HS-5 (cell line): ENCODE data around the gene TGFA.

ENCODE experiments used
- DNase-seq: peaks from one replicate; pipeline ENCODE4 v3.0.0-alpha.2; 2012; ENCODE audit warnings: low read depth

Gene TGFA

DNA sequence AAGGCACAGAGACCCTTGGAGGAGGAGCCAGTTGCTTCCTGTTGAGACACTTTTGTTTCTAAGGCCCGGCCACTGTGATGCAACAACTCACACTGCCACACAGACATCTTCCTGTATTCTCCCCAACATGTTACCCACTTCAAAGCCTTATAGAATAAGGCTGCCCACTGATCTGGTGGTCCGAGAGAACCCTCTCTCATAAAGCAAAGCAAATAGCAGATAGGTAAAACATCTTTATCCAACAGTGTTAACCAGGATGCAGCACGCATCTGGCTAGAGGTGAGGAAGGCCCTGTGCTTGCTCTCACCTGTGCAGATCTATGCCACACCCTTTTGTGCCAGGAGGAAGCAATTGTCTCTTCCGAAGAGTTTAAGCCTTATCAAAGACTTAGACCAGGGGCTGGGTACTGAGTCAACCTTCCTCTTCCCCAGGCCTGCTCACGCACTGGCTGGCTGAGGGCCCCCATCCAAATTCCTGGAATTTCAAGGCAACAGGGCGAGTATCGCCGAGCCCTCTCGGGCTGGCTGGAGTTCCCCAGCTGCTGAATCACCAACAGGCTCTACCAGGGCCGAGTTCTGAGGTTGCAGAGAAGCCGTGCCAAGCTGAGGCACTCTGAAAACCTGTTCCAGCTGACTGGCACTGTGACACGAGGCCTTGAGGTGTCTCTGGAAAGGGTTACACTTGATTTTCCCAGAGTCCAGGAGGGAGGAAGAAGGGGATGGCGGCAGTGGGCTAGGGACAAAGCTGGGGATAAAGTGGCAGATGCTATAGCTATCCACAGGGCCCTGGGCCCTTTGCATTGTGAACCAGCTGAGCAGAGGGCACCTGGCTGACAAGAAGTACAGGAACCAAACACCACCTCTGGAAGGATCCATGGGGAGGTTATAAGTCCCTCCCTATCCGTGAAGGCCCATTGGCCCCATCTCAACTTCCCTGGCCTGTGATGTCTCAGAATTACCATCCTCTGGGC is 29.3 kb downstream of the TGFA start:
- DNase-seq: peak; percentile 80

DNA sequence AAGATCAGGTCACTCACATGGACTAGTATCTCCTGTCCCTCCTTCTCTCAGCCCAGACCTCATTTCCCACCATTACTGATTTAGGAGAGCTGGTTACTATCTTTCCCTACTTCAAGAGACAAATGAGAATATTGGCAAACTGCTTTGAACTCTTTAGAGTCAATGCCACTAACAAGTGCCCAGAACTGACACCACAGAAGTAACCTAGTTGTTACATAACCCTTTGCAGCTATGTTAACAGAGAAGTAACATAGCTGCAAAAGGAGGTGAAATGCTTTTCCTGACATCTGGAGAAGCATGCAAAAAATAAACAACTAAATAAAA is 30.0 kb downstream of the TGFA start:
- no peak for DNase-seq

DNA sequence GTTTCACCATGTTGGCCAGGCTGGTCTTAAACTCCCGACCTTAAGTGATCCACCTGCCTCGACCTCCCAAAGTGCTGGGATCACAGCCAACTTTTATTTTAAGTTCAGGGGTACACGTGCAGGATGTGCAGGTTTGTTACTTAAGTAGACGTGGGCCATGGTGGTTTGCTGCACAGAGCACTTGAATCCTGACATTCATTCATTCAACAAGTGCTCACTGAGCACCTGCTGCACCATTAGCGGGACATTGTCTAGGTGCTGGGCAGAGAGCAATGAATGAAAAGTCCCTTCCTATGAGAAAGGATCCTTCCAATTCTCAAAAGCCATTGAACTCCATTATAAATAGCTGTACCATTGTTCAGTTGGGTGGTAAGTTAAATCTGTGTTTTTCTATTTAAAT is 31.0 kb downstream of the TGFA start:
- DNase-seq: no peak

DNA sequence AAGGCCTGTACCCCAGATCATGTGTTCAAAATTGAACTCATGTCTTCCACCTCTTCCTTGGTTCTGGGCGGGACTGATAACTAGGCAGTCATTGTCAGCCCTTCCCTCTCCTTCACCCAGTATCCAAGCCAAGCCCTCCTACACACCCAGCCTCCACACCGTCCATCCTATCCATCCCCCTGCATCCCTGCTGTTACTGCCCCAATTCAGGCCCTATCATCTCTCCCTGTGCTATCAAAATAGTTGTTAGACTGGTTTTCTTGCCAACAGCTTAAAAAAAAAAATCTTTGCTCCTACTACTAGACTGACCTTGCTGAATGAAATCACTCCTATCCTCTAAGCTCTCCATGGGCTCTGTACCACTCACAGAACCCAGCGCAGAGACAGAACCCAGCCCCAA is 32.8 kb downstream of the TGFA start:
- no peak for DNase-seq

DNA sequence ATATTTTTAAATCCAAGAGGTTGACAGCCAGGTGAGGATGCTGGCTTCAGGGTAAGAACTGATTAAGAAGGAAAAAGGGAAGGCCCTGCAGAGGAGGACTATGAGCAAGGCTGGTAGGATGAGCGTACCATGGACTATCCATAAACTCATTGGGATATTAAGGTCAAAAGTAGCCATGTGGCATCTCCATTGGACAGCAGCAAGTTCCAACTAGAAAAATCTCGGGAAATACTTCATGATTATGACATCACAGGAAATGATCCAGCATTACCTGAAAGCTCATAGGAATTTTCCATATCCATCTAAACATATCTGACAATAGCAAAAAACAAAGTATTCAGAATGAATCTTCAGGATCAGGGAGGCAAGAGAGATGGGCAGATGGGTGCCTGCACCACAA is 34.2 kb downstream of the TGFA start:
- DNase-seq: no peak

DNA sequence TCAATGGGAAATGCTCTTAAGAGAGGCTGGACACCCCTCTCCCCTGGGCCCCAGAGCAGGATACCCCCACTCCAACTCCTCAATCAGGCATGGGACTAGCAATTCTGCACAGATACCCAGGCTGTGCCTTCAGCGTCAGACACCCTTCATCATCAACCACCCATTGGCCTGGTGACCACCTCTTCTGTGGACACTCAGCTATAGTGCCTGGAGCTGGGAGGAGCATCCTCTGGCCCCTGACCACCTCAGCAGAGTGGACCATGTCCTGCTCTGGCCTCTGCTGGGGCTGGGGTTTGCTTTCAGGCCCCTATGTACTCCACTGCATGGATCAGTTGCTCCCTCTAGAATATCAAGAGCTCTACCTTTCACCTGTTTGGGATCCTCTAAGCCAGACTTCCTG is 35.1 kb downstream of the TGFA start:
- no peak for DNase-seq

DNA sequence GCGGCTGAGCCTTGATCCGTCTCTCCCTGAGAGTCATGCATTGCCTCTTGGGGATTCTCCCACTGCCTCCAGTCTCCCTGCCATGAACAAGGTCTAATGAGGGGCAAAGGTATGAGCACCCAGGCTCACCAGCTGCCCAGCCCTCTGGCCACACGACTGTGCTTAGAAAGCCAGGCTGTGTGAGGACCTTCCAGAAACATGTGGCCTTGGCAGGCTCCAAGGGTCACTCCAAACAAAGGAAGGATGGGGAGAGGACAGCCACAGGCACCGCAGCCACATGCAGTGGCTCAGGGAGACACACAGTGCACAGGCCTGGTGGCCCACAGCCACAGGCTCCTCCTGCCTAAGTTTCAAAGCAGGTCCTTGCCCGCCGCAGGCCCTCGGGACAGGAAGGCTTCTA is 35.8 kb downstream of the TGFA start:
- DNase-seq: no peak

DNA sequence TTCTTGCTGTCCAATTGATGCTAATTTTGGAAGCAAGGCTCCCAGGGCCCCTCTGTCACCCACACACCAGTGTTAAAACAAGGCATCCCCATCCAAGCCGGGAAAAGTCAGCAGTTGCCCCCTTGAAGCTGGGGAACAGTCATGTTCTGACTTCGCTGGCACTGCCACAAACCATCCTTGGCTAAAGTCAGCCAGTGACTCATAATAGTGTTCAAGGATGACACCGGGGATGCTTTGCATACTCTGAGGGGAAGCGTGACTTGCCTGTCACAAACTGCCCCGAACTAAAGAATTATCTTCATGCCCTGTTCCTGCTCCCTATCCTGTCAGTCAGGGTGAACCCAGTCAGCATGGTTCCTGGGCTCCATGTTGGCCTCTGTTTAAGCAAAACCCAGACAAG is 37.0 kb downstream of the TGFA start:
- DNase-seq: no peak

DNA sequence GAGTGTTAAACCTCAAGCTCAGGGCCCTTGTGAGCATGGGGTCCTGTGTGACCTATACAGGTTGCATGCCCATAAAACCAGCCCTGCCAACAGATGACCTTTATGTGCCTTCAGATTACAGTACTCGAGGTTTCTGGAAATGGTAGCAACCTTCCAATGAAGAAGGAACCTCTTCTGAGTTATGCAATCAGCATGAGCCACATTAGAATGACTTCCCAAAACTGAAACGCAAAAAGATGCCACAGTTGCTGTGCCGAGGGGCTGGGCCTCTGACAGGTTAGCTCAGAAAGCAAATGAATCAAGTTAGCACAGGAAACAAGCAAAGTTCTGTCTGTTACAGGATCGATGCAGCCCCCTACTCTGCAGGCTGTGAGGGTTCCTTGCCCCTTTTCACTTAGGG is 37.7 kb downstream of the TGFA start:
- DNase-seq: no peak

DNA sequence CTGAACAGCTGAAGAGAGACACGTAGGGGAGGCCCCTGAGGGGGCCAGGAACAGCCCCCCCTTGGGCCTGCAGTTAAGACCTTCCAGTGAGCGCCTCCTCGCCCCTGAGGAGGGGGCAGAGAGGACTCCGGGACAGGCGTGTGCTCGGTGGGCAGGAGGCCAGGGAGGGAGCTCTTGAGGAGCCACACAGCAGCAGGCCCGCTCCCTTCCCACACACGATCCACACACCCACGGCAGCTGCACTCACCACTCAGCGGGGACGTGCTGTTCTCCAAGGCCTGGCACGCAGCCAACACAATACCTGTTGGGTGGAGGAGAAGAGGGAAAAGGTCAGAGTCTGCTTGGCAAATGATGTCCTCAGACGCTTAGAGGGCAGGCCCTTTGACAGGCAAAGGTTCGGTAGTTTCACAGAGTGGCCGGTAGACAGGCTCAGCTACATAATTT is 39.0 kb downstream of the TGFA start:
- DNase-seq: no peak

DNA sequence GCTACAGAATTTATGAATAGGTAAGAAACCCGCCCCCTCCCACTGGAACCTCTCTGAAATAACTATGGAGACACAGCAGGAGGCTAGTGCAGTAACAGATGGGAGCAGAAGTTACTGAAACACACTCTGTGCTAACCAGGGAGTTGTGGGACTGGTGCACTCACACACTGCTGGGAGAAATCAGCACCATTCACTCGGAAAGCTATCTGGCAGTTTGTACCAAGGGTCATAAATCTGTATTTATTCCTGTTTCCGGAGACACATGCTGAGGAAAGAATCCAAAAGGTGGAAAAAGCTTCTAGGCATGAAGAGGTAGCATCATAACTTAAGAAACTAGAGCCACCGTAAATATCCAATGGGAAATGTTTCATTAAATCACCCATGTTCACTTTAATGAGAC is 39.9 kb downstream of the TGFA start:
- DNase-seq: no peak

DNA sequence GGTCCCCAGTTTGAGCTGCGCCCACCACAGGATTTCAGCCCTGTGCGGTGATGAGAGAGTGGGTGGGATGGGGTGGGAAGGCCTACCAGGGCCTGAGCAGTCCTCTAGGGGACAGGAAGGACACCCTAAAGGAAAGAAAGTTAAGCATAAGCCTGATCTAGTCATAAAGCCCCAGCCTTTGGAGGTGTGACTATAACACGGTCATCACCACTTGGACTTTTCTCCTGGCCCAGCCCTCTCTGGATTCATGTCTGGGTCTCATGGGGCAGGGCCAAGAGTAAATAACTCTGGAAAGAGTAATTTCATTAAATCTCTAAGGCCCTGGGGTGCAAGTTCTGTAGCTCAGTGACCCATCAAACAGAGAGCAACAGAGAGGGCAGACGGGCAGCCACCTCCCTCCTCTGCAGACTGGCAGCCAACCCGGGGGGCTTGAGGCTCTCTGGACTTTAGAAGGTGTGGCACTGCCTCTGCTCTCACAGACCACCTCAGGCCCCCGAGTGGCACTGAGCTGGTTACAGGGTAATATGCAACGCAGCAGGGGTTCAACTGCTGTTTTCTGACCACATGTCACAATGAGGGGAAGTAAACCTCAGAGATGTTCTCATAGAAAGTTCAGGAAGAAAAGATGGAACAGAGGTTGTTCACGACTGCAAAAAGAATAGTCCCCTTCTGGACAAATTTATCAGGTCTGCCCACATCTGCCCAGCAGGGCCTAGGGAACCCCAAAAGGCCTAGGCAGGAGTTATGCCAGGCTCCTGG is 41.5 kb downstream of the TGFA start:
- no peak for DNase-seq

DNA sequence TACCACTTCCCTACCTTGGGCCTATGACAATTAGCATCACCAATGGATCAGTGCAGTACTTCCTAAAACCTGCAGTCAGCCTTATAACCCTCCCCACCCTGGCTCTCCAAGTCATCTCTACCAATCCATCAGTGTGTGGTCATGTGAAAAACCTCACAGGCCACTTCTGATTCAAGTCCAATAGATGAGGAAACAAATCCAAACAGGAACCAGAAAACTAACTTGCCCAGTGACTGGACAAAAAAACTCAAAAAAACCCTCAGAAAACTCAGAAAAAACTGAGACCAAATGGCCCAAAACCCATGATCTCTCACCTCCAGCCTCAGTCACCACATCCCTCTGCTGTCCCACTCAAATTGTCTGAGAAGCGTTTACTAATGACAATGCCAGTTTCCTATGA is 43.3 kb downstream of the TGFA start:
- DNase-seq: no peak

DNA sequence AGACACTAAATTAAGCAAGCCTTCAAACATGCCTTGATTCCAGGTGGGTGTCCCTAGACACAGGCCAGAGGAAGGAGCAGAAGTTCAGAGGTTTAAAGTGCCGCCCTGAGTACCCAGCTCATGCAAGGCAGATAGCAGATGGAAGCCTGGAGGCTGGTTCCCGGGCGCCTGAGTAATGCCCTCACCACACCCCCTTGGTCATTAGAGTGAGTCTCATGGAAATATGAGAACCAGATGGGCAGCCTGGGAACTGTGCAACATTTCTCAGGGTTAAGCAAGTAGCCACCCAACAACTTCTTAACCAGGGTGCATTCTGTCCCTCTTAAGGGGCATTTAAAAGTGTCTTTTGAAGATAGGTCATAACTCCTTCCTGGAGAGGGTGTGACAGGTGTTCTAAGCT is 44.1 kb downstream of the TGFA start:
- DNase-seq: no peak

DNA sequence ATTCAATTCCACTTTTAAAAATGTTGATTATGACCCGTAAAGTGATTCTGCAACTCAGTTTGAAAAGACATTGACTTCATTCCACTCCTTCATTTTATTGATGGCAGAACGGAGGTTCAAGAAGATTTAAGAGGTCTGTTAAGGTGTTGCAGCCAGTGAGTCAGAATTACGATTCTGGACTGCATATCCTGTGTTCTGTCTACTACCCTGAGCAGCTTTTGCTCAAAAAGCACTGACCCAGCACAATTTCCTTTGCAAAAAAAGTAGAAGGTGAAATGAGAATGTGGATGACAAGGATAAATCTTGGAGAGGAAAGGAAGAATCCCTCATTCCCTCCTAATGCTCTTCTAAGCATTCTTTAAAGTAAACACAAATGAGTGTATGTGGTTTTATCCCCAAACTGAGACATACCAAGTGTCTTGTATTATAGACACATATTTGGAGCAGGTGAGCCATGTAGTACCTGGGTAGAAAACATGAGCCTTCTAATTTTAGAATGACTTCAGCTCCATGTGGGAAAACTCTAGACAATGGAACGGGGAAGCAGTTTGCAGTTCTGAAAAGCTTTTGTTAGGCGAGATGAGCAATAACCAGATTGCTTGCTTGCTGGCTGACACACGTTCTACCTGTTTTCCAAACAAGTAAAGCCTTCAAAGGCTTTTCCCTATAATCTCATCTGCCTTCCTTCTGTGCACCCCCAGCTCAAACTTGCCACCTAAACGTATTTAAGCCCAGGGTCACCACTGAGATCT is 44.7 kb downstream of the TGFA start:
- no peak for DNase-seq

DNA sequence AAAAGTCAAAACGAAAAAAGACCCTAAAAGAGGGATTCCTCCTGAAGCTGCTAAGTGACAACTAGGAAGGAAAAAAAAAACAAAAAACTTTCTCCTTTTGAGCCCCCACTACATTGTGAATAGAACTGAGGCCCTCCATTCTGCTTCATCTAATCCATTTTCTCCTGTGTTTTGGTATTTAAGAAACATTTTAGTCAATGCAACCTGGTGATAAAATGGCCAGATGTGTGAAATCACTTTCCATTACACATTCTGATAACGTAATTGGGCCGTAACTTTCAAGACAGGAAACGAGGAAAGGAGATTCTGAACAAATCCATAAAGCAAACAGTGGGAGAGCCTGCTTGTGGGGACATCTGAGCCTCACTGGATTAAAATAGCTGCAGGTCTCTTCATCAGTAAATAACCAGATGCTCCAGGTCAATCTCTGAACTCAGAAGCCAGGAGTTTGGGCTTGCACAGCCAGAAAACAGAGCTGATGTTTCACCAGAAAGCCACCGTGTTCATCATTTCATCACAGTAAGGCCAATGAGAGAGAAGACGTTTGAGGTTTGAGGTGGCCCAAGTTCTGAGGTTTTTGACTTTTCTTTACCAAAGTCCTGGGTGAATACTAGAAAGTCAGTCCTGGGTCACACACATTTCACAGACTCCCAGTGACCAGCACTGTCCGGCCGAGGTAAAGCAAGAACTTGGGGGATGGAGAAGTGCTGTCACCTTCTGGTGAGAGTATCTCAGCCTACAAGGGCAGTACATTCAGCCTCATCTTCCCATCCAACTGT is 47.8 kb downstream of the TGFA start:
- no peak for DNase-seq

DNA sequence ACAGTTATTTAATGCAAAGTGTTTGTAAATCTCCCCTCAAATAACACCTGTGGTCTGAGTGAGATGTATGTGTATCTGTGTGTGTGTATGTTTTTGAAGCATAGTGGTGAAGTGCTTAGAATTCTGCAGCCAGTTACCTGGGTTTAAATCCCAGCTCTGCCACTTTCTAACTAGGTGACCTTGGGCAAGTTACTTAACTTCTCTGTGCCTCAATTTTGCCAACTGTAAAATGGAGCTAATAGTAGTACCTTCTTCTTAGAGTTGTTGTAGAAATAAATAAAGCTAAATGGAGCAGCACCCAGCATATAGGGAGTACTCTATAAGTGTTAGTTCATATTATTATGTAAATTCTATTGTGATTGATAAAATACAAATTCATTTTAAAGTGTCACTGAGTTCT is 48.9 kb downstream of the TGFA start:
- DNase-seq: no peak

DNA sequence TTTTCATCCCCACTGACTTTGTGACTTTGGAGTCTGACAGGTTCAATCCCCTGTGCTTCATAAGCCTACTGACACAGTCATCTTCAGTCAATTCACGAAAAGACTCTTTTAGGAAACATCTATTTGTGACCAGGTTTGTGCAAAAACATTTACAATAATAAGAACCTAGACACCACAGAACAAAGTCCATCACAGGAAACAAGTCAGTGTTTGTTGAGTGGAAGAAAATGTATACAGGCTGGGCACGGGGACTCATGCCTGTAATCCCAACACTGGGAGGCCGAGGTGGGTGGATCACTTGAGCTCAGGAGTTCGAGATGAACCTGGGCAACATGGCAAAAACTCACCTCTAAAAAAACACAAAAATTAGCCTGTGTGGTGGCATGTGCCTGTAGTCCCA is 49.7 kb downstream of the TGFA start:
- DNase-seq: no peak

DNA sequence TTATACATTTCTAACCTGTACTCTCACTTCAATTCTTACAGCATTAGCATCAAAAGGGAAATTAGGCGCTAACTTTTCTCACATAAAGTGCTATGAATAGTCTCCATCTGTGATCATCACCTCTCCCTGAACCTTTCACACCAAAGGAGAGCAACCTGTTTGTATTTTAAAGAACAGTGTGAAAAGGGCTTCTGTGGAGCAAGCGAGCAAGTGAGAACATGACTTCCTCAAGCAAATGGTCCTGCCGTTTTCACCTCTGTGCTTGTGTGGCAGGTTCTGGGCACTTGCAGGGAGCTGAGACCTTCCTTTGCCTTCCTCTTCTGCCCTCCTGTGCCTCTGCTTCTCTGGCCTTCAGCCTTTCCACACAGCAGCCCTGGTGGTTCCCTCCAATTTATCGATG is 51.9 kb downstream of the TGFA start:
- no peak for DNase-seq

DNA sequence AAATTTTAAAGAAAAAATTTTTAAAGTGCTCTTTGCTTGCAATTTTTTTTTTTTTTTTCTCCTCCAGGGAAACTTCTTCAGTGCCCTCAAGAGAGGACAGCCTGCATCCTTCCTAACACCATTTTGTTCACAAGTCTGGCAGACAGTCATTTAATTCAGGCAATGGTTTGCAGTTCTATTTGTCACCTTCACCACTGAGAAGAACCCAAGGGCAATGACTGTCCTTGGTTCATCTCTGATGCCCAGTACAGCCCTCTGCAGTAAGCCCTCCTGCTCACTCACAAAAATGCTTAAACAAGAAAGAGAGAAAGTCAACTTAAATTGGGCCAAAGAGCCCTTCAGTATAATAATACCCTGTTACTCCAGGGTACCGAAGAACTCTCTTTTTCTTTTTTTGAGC is 52.4 kb downstream of the TGFA start:
- no peak for DNase-seq

DNA sequence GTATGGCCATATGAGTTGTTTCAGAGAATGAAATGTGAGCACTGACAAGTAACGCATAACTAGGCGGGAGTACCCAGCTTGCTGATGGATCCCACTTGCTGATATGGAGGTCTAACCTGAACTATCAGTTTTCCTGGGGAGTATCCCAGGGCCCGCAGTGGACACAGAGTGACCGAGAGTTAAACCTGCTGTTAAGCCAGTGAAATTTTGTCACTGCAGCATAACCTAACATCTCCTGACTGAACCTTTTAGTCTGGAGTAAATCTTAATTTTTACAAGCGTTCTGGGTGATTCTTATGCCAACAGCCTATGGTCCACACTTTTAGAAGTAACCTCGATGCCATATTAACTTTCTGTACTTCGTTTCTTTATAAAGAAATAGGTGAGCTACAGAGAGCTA is 54.4 kb downstream of the TGFA start:
- DNase-seq: no peak

DNA sequence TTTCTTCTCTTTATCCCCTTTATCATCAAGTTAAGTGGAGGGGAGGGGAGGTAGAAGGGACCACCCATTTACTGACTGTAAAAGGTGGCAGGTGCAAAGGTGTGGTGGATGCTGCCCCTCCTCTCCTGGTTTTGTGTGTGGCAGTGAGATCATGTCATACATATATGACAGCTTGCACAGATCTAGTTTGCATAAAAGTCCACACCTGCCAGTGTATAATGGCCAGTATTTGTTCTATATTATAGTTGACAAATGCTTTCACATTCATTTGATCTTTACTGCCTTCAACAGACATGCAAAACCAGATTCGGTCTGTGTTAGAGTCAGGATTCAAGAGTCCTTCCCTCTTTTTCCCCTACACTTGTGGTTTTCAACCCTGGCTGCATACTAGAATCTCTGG is 55.1 kb downstream of the TGFA start:
- DNase-seq: no peak
